NCI-H2227 treated with DMSO at 0.1 percent for 48 hours (cell line): ENCODE results near the gene CNIH1.
A peak's percentile ranks its signal among the peaks of the same experiment; 100 is the strongest.
"Not testable (repeated sequence)": the region's sequence is repeated elsewhere in the genome, so short reads cannot be mapped to it uniquely, and the experiment has no call there.

ENCODE experiments used
- DNase-seq: peaks from one replicate; lab custom pipeline; 2025; lab: John Stamatoyannopoulos, UW

Gene CNIH1

DNA sequence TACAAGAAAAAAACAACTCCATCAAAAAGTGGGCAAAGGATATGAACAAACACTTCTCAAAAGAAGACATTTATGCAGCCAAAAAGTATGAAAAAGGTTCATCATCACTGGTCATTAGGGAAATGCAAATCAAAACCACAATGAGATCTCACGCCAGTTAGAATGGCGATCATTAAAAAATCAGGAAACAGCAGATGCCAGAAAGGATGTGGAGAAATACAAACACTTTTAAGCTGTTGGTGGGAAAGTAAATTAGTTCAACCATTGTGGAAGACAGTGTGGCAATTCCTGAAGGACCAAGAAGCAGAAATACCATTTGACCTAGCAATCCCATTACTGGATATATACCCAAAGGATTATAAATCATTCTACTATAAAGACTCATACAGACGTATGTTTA, 60.6 kb downstream of the CNIH1 start:
- not testable (repeated sequence) for DNase-seq

GRCh38 chr14:54378893-54379292, 62.3 kb downstream of the CNIH1 start:
- not testable (repeated sequence) for DNase-seq

DNA sequence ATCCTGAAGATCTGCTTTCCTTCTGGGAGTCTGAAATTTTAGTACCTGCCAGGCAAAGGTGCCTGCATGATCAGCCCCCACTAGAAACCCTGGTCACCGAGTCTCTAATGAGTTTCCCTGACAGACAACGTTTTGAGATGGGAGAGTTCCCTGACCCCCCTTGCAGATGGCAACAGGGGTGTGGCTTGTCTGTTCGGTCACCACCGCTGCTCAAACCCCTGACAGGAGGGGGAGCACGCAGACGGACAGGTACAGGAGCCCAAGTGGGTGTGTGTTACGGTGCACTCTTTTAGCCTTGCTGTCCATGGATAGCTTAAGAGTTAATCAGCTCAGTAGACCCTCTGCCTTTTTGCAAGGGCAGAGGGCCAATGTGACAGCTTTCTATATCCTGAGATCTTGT, 63.7 kb downstream of the CNIH1 start:
- DNase-seq: no peak

- DNase-seq: peak; percentile 25
These were observed 66.9 kb downstream of the CNIH1 start for GRCh38 chr14:54374117-54374884.
